Sigmoid colon (tissue), 4 donors: ENCODE data around the gene KCNIP4.

Source experiments
- CTCF ChIP-seq, 4 experiments: fragments of 450-650 bp in 3 of 4; fragments of 200-600 bp in 1 of 4; IDR thresholded peaks; one replicate each; pipeline ENCODE4 v1.5.1; 2016 to 2019; ENCODE audit warnings: antibody characterized with exemption in 4 of 4, mild to moderate bottlenecking in 3 of 4, moderate library complexity in 2 of 4
- POLR2A ChIP-seq, 2 donors: fragments of 450-650 bp; IDR thresholded peaks; one replicate each; pipeline ENCODE4 v1.6.1; 2016; ENCODE audit warnings: antibody characterized with exemption in 2 of 2, mild to moderate bottlenecking in 2 of 2, moderate library complexity in 2 of 2
- POLR2AphosphoS5 ChIP-seq, 4 donors: sonication (generic); formaldehyde crosslinking; IDR thresholded peaks; one replicate each; pipeline ENCODE4 v1.6.1; 2017; ENCODE audit warnings: antibody characterized with exemption in 4 of 4

GRCh38 chr4:21896767-21897166 lies 51.8 kb downstream of the KCNIP4 start:
- TF ChIP-seq POLR2A (IDR thresholded peaks at IDR 0.05) (no peak), CTCF (IDR thresholded peaks at IDR 0.05) (no peak), POLR2AphosphoS5 (IDR thresholded peaks at IDR 0.05) (no peak)
